Hippocampal formation (tissue), 2 donors: Measurements from ENCODE around the gene PLD4.
A peak's percentile ranks its signal among the peaks of the same experiment; 100 is the strongest.

Experiments used
- DNase-seq, 2 donors: peaks; one replicate each; lab custom pipeline; 2025; lab: John Stamatoyannopoulos, UW

The PLD4 gene

GRCh38 chr14:104975481-104976197 lies 51.0 kb downstream of the PLD4 start:
- no peak for DNase-seq

- DNase-seq: peak; percentile 13 to 71
Measured at GRCh38 chr14:104976198-104977007, 51.7 kb downstream of the PLD4 start.

- no peak for DNase-seq
Measured at GRCh38 chr14:104977008-104977680, 52.5 kb downstream of the PLD4 start.

- peak in 1 of 2 donors; percentile 4 for DNase-seq
Measured at GRCh38 chr14:104977681-104978653, 53.3 kb downstream of the PLD4 start, which contains the start of gene AHNAK2. Gene AHNAK2, minus strand, starts transcription at chr14:104978374. Its CDS starts 137 bp downstream, at chr14:104978237.

GRCh38 chr14:104978746-104979691 lies 54.3 kb downstream of the PLD4 start:
- DNase-seq: no peak

- DNase-seq: no peak
Measured at GRCh38 chr14:104979758-104980610, 55.3 kb downstream of the PLD4 start.

- no peak for DNase-seq
Measured at GRCh38 chr14:104980611-104981531, 56.2 kb downstream of the PLD4 start.

GRCh38 chr14:104981699-104982541 lies 57.2 kb downstream of the PLD4 start:
- DNase-seq: no peak

GRCh38 chr14:104982548-104983230 lies 58.0 kb downstream of the PLD4 start:
- no peak for DNase-seq
